KMS-11 (cell line): ENCODE measurements around the gene TBXAS1.

Source experiments
- H2AFZ ChIP-seq: fragments of 200-600 bp; sonication (generic); 2 replicates; pipeline ENCODE4 v1.6.1; 2016; ENCODE audit warnings: antibody characterized with exemption, mixed run types, low read depth
- H3K27ac ChIP-seq: fragments of 200-600 bp; sonication (generic); 2 replicates; pipeline ENCODE4 v1.6.1; 2016; ENCODE audit warnings: mild to moderate bottlenecking, mixed run types
- H3K27me3 ChIP-seq: fragments of 200-600 bp; sonication (generic); 2 replicates; pipeline ENCODE4 v1.6.1; 2017; ENCODE audit warnings: mild to moderate bottlenecking, low read depth, mixed run types, moderate library complexity; ENCODE audit not compliant: insufficient read depth
- H3K36me3 ChIP-seq: fragments of 200-600 bp; sonication (generic); 2 replicates; pipeline ENCODE4 v1.6.1; 2017; ENCODE audit warnings: mild to moderate bottlenecking, mixed run types; ENCODE audit not compliant: insufficient read depth
- H3K4me1 ChIP-seq: fragments of 200-600 bp; sonication (generic); 2 replicates; pipeline ENCODE4 v1.6.1; 2016; ENCODE audit warnings: mild to moderate bottlenecking, low read depth, mixed run types; ENCODE audit not compliant: poor library complexity, severe bottlenecking
- H3K4me2 ChIP-seq: fragments of 200-600 bp; sonication (generic); 2 replicates; pipeline ENCODE4 v1.7.0; 2016; ENCODE audit warnings: mild to moderate bottlenecking, mixed run types
- H3K4me3 ChIP-seq: fragments of 200-600 bp; sonication (generic); IDR thresholded peaks from 2 replicates; pipeline ENCODE4 v1.6.1; 2017; ENCODE audit warnings: low read depth, low read length, mixed read lengths; ENCODE audit not compliant: insufficient read depth
- H3K79me2 ChIP-seq: fragments of 200-600 bp; sonication (generic); 2 replicates; pipeline ENCODE4 v1.6.1; 2016; ENCODE audit warnings: low read depth, mixed run types; ENCODE audit not compliant: insufficient read depth
- H3K9ac ChIP-seq: fragments of 200-600 bp; sonication (generic); 2 replicates; pipeline ENCODE4 v1.6.1; 2016; ENCODE audit warnings: mild to moderate bottlenecking, mixed run types
- H4K20me1 ChIP-seq: fragments of 200-600 bp; sonication (generic); 2 replicates; pipeline ENCODE4 v1.6.1; 2016; ENCODE audit warnings: mild to moderate bottlenecking, mixed run types; ENCODE audit not compliant: insufficient read depth
- TF ChIP-seq, protein P1 (sequence below): fragments of 200-600 bp; sonication (generic); conservative IDR thresholded peaks from 2 replicates; pipeline ENCODE4 v1.6.1; 2017; ENCODE audit warnings: low read depth, mild to moderate bottlenecking, antibody characterized with exemption, low read length, moderate library complexity, mixed read lengths

Gene TBXAS1

DNA sequence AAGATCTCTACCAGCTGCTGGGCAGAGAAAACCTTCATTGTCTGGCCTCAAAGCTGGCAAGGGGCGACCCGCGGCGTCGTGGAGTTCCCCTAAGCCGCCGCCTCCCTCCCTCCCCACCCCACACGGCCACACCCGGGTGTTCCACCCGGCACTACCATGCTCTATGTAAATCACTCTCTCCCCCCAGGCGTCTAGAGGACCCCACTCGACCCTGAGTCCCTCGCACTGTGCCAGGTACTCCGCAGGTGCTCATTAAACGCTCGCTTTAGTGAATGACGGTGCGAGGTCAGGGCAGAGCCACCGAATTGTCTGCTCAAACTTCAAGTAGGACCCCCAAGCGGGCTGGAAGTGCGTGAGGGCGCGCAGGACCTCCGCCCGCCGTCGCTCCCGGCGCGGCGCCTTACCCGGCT is 233.1 kb downstream of the TBXAS1 start:
- Histone ChIP-seq H4K20me1 (no peaks in the 10 kb centered on the region), H3K4me2 (peak overlapping the region; percentile 90), H3K27ac (peak overlapping the region; percentile 29; the same call in 1 of the 2 replicates), H3K4me3 (peak overlapping the region; percentile 56), H3K36me3 (no peaks in the 10 kb centered on the region), H3K9ac (peak overlapping the region; percentile 75), H3K4me1 (peaks cover 24% of the 10 kb centered on the region), H3K79me2 (peaks cover 12% of the 10 kb centered on the region; the same call in 1 of the 2 replicates), H2AFZ (peak overlapping the region; percentile 94), H3K27me3 (no peaks in the 10 kb centered on the region)
- TF ChIP-seq, protein P1, sequence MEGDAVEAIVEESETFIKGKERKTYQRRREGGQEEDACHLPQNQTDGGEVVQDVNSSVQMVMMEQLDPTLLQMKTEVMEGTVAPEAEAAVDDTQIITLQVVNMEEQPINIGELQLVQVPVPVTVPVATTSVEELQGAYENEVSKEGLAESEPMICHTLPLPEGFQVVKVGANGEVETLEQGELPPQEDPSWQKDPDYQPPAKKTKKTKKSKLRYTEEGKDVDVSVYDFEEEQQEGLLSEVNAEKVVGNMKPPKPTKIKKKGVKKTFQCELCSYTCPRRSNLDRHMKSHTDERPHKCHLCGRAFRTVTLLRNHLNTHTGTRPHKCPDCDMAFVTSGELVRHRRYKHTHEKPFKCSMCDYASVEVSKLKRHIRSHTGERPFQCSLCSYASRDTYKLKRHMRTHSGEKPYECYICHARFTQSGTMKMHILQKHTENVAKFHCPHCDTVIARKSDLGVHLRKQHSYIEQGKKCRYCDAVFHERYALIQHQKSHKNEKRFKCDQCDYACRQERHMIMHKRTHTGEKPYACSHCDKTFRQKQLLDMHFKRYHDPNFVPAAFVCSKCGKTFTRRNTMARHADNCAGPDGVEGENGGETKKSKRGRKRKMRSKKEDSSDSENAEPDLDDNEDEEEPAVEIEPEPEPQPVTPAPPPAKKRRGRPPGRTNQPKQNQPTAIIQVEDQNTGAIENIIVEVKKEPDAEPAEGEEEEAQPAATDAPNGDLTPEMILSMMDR, result no peak

DNA sequence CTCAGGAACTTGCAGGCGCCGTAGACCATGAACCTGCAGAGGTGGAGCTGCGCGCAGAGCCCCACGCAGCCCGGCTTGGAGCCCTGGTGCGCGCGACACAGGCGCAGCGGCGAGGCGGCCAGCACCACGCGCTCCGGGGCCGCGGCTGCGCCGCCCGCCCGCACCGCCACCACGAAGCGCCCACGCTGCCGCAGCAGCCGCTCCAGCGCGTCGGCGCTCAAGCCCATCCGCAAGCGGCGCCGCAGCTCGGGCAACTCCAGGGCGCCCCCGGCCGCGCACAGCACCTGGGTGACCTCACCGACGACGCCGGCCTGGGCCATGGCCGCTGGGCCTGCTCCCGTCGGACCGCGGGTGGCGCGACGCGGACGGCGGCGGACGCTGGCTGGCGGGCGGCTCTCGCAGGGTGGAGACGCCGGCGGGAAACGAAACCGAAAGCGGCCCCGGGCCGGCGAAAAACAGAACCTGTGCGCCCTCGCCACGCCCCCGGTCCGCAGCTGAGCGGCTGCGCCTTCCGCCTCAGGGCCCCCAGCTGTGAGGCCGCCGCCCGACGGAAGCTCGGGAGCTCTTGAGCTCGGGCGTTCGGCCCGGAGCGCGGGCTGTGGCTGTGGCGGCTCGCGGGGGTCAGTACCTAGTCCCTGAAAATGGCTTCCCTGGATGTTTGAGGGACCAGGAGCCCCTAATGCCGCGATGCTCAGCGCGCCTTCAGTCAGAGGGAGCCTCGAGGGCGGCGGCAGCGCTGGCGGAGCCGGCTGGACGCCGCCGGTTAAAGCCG is 233.7 kb downstream of the TBXAS1 start, which contains the start of gene PARP12:
PARP12 (minus strand) TSS at position 424 of the 772 bp plus-strand sequence; CDS start at position 320, 104 bp downstream.
- peak within 1 kb of the TSS; percentile 29; the same call in 1 of the 2 replicates for H3K27ac ChIP-seq
- H2AFZ ChIP-seq, result peak within 1 kb of the TSS; percentile 94
- H3K36me3 ChIP-seq, result no peaks in the 10 kb centered on the region
- H3K79me2 ChIP-seq, result peaks cover 12% of the 10 kb centered on the region; the same call in 1 of the 2 replicates
- H3K4me3 ChIP-seq, result peak within 1 kb of the TSS; percentile 56
- peak within 1 kb of the TSS; percentile 90 for H3K4me2 ChIP-seq
- peaks cover 24% of the 10 kb centered on the region for H3K4me1 ChIP-seq
- H3K9ac ChIP-seq, result peak within 1 kb of the TSS; percentile 75
- no peaks in the 10 kb centered on the region for H4K20me1 ChIP-seq
- H3K27me3 ChIP-seq, result no peaks in the 10 kb centered on the region
- TF ChIP-seq, protein P1, result no peak

DNA sequence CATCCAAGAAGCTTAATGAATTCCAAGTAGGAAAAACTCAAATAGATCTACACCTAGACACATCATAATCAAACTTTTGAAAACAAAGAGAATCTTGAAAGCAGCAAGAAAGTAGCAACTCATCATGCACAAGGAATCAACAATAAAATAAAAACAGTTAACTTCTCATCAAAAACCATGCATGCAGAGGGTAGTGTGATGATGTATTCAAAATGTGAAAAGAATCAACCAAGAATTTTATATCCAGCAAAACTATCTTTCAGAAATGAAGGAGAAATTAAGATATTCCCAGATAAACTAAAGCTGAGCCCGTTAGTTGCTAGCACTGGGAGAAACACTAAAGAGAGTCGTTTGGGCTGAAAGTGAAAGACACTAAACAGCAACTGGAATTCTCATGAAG is 238.0 kb downstream of the TBXAS1 start:
- no peak overlapping the region for H3K9ac ChIP-seq
- H3K4me3 ChIP-seq, result no peak overlapping the region
- no peaks in the 10 kb centered on the region for H3K36me3 ChIP-seq
- H3K4me1 ChIP-seq, result peaks cover 8% of the 10 kb centered on the region
- H3K4me2 ChIP-seq, result no peak overlapping the region
- no peaks in the 10 kb centered on the region for H4K20me1 ChIP-seq
- H3K79me2 ChIP-seq, result no peaks in the 10 kb centered on the region
- TF ChIP-seq, protein P1, result no peak
- H3K27me3 ChIP-seq, result no peaks in the 10 kb centered on the region
- no peak overlapping the region for H3K27ac ChIP-seq
- H2AFZ ChIP-seq, result no peak overlapping the region

DNA sequence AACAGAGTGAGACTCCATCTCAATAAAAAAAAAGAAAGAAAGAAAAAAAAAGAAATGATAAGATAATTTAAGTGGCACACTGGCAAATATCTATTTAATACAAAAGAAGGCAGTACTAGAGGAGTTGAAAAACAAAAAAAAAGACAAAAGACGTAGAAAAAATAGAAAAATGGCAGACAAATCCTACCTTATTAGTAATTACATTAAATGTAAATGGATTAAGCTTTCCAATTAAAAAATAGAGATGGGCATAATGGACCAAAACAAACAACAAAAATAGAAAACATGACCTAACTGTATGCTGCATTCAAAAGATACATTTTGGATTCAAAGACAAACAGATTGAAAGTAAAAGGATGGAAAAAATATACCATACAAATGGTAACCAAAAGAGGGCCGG is 239.0 kb downstream of the TBXAS1 start:
- no peaks in the 10 kb centered on the region for H3K79me2 ChIP-seq
- no peak overlapping the region for H3K4me2 ChIP-seq
- H3K27ac ChIP-seq, result no peak overlapping the region
- H4K20me1 ChIP-seq, result no peaks in the 10 kb centered on the region
- TF ChIP-seq, protein P1, result no peak
- H3K9ac ChIP-seq, result no peak overlapping the region
- H3K27me3 ChIP-seq, result no peaks in the 10 kb centered on the region
- H3K4me3 ChIP-seq, result no peak overlapping the region
- H2AFZ ChIP-seq, result no peak overlapping the region
- no peaks in the 10 kb centered on the region for H3K36me3 ChIP-seq
- H3K4me1 ChIP-seq, result peaks cover 6% of the 10 kb centered on the region
